ENCODE data around the gene TUBGCP6.

DNA sequence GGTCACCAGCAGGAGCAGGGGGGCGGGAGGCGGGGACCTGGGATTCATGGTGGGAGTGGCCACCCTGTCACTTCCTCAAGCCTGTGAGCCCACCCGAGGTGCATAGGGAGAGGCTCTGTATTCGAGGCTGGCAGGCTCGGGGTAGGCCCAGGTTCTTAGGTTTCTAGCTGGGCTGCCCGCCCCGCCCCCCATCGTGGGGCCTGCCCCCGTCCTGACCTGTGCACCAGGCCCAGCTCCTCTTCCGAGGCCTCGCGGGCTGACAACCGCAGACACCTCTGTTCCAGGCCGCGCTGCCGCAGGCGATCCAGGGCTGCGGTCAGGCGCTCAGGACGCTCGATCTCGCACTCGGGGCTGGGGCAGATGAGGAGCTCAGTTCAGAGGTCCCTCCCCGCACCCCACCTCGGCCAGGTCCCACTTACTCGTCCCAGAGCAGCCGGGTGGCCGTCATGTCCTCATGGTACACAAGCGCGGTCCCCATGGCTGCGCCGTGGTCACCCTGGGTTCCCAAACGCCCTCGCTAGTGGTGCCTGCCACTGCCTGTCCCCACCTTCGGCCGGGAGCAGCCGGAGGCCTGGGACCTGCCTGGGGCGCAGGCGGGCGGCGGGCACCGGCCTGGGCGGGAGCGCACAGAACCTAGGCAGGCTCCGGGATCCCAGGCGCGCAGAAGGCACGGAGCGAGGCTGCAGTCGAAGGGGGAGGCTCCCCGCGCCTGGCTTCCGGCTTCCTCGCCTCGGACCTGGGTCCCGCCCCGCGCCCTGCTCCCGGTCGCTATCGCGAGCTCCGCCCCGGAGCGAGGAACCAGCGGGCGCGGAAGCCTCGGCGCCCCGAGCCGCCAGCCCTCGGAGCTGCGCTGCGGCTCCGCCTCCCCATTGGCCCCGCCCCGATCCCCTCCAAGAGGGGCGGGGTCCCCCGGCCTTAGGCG is 6.0 kb upstream of the TUBGCP6 start, which contains the start of gene HDAC10:
- TF ChIP-seq BMI1 (IDR thresholded peaks at IDR 0.05; ENCODE audit: borderline replicate concordance) (no peak), BHLHE40 (IDR thresholded peaks at IDR 0.05; ENCODE audit: borderline replicate concordance in 1 of 2, low read depth in 2 of 2, low read length in 1 of 2) (no peak; a peak in 1 of 4 replicates), POLR2A (IDR thresholded peaks at IDR 0.05; ENCODE audit: low read depth, low read length) (peak; percentile 88), LARP7 (IDR thresholded peaks at IDR 0.05) (peak; percentile 77), ZNF274 (IDR thresholded peaks at IDR 0.05; ENCODE audit: insufficient read depth, insufficient read length) (no peak)
